Keratinocyte (primary cell): ENCODE data around the gene NPIPB8. TPM values are rescaled to one million over a fixed set of nuclear protein-coding genes. Genes with fewer than 3 reads are reported as not detected.
"Not testable (repeated sequence)": the region's sequence is repeated elsewhere in the genome, so short reads cannot be mapped to it uniquely, and the experiment has no call there.

Experiments
- DNase-seq: peaks from one replicate; pipeline ENCODE4 v3.0.0-alpha.2; 2011; ENCODE audit warnings: low read depth, missing footprints, low spot score
- FAIRE-seq: peaks from 2 replicates; lab custom pipeline; 2011; peaks lifted over from hg19 to GRCh38; lab: Jason Lieb, UNC
- H2AFZ ChIP-seq: 2 replicates; pipeline ENCODE4 v1.6.0; 2012; ENCODE audit warnings: low read length, control low read depth, inconsistent platforms; ENCODE audit not compliant: control insufficient read depth
- H3K27ac ChIP-seq: 2 replicates; pipeline ENCODE4 v1.5.1; 2011; ENCODE audit warnings: low read length; ENCODE audit not compliant: control insufficient read depth, insufficient read depth
- H3K27me3 ChIP-seq: 3 replicates; pipeline ENCODE4 v1.6.0; 2011; ENCODE audit warnings: low read length; ENCODE audit not compliant: control insufficient read depth, insufficient read depth; ENCODE audit errors: extremely low read depth
- H3K36me3 ChIP-seq, 2 experiments: 2 replicates in 1 of 2; 3 replicates in 1 of 2; pipeline ENCODE4 v1.5.1; 2011; ENCODE audit warnings: low read length in 2 of 2, mild to moderate bottlenecking in 1 of 2; ENCODE audit not compliant: control insufficient read depth in 2 of 2, insufficient read depth in 2 of 2; ENCODE audit errors: extremely low read depth in 1 of 2
- H3K4me1 ChIP-seq: 3 replicates; pipeline ENCODE4 v1.5.1; 2011; ENCODE audit warnings: low read length; ENCODE audit not compliant: control insufficient read depth, insufficient read depth; ENCODE audit errors: extremely low read depth
- H3K4me2 ChIP-seq: 3 replicates; pipeline ENCODE4 v1.6.0; 2011; ENCODE audit warnings: low read depth, low read length; ENCODE audit not compliant: control insufficient read depth, insufficient read depth; ENCODE audit errors: extremely low read depth
- H3K4me3 ChIP-seq, 3 experiments: fragments of 200-600 bp in 1 of 3; sonication (generic) in 1 of 3; 2 replicates in 2 of 3; 3 replicates in 1 of 3; pipeline ENCODE4 v1.5.1; 2011 to 2016; ENCODE audit warnings: low read length in 3 of 3, mild to moderate bottlenecking in 3 of 3, control low read depth in 2 of 3, inconsistent platforms in 1 of 3, low read depth in 1 of 3, mixed read lengths in 1 of 3, mixed run types in 1 of 3, moderate library complexity in 1 of 3; ENCODE audit not compliant: control insufficient read depth in 2 of 3, insufficient read depth in 2 of 3; ENCODE audit errors: extremely low read depth in 1 of 3
- H3K79me2 ChIP-seq: 2 replicates; pipeline ENCODE4 v1.6.0; 2012; ENCODE audit warnings: low read length; ENCODE audit not compliant: control insufficient read depth, insufficient read depth
- H3K9ac ChIP-seq: 3 replicates; pipeline ENCODE4 v1.6.0; 2011; ENCODE audit warnings: low read length; ENCODE audit not compliant: control insufficient read depth, insufficient read depth; ENCODE audit errors: extremely low read depth
- H3K9me1 ChIP-seq: 3 replicates; pipeline ENCODE4 v1.6.0; 2011; ENCODE audit warnings: low read length; ENCODE audit not compliant: control insufficient read depth, insufficient read depth; ENCODE audit errors: extremely low read depth
- H3K9me3 ChIP-seq: 2 replicates; pipeline ENCODE4 v1.5.1; 2012; ENCODE audit warnings: low read depth, low read length; ENCODE audit not compliant: control insufficient read depth
- H4K20me1 ChIP-seq: 3 replicates; pipeline ENCODE4 v1.6.0; 2011; ENCODE audit warnings: low read length; ENCODE audit not compliant: control insufficient read depth, insufficient read depth; ENCODE audit errors: extremely low read depth
- CTCF ChIP-seq, 3 experiments: IDR thresholded peaks in 1 of 3; conservative IDR thresholded peaks in 1 of 3; optimal IDR thresholded peaks in 1 of 3; 2 replicates in 2 of 3; 3 replicates in 1 of 3; pipeline versions ENCODE3 to v1.5.1; 2011; ENCODE audit warnings: low read length in 3 of 3, mild to moderate bottlenecking in 3 of 3, moderate library complexity in 2 of 3, control low read depth in 1 of 3, inconsistent platforms in 1 of 3; ENCODE audit not compliant: insufficient read depth in 2 of 3; ENCODE audit errors: extremely low read depth in 1 of 3
- dilution Hi-C: fragments of 300-500 bp; cut with MboI; formaldehyde crosslinking; loops from one replicate; pipeline ENCODE4 v1.7.0; 2020; ENCODE audit warnings: low sequenced_read_pairs; ENCODE audit not compliant: extremely low pct_ligation_motif_present
- polyA plus RNA-seq, 5 experiments: library from polyadenylated mRNA; depleted of rRNA in 3 of 5; stranded (reverse) in 3 of 5; stranded (forward) in 1 of 5; unstranded in 1 of 5; fragments of >200 nt; gene quantifications; 1 replicate in 1 of 5; 2 replicates in 3 of 5; 3 replicates in 1 of 5; pipeline versions ENCODE4 v1.2.1 to v1.2.3, GENCODE V29; 2011 to 2012; ENCODE audit warnings: missing spikeins in 2 of 5, low read depth in 1 of 5, low replicate concordance in 1 of 5

NPIPB8 gene
- polyA plus RNA-seq, 1 donor (not counting 4 experiments of a cell fraction or from before 2014, with no cell fraction given) = 0.41 TPM

GRCh38 chr16:28613912-28614311 is 24.0 kb upstream of the NPIPB8 start:
- H3K9me1 ChIP-seq, H3K9ac ChIP-seq, H3K9me3 ChIP-seq, H3K4me2 ChIP-seq, H3K4me1 ChIP-seq, dilution Hi-C loops, H3K4me3 ChIP-seq, H3K36me3 ChIP-seq, DNase-seq, H3K27ac ChIP-seq, H3K79me2 ChIP-seq, FAIRE-seq, H2AFZ ChIP-seq, H3K27me3 ChIP-seq, H4K20me1 ChIP-seq: not testable (repeated sequence)

- FAIRE-seq, H4K20me1 ChIP-seq, H3K4me2 ChIP-seq, H3K36me3 ChIP-seq, H3K9me1 ChIP-seq, dilution Hi-C loops, H3K9ac ChIP-seq, DNase-seq, H3K27me3 ChIP-seq, H3K79me2 ChIP-seq, H3K4me3 ChIP-seq, H3K27ac ChIP-seq, H2AFZ ChIP-seq, H3K4me1 ChIP-seq, H3K9me3 ChIP-seq: not testable (repeated sequence)
Measured at GRCh38 chr16:28614561-28614960, 23.3 kb upstream of the NPIPB8 start.

DNA sequence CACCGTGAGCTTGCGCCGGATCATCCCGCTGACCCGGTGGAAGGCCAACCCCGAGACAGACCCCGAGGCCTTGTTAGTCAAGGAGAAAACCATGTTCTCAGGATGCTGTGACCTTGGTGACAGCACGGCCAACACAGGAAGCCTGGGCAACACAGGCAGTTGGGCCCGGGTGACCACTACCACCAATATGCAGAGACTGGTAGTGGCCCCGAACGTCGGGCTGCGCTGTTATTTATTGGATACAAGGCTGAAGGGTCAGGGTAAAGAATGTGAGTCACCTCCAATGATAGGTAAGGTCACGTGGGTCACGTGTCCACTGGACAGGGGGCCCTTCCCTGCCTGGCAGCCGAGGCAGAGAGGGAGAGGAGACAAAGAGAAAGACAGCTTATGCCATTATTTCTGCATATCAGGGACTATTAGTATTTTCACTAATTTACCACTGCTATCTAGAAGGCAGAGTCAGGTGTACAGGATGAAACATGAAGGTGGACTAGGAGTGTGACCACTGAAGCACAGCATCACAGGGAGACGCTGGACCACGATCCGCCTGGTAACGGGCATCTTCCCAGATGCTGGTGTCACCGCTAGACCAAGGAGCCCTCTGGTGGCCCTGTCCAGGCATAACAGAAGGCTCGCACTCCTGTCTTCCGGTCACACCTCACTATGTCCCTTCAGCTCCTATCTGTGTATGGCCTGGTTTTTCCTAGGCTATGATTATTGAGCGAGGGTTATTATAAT is 22.2 kb upstream of the NPIPB8 start:
- TF ChIP-seq CTCF (optimal IDR thresholded peaks at IDR 0.05 in 1 of 3, IDR thresholded peaks at IDR 0.05 in 1 of 3, conservative IDR thresholded peaks at IDR 0.05 in 1 of 3; ENCODE audit: extremely low read depth in 1 of 3, insufficient read depth in 2 of 3, low read length in 3 of 3) = peak; percentile 38 to 59 (median 44)
- H3K4me2 ChIP-seq, H3K36me3 ChIP-seq, H3K9me1 ChIP-seq, dilution Hi-C loops, H3K27me3 ChIP-seq, FAIRE-seq, H3K79me2 ChIP-seq, H3K4me1 ChIP-seq, H3K9me3 ChIP-seq, H3K4me3 ChIP-seq, DNase-seq, H3K27ac ChIP-seq, H3K9ac ChIP-seq, H4K20me1 ChIP-seq, H2AFZ ChIP-seq: not testable (repeated sequence)

GRCh38 chr16:28616224-28616577 is 21.7 kb upstream of the NPIPB8 start:
- H3K9ac ChIP-seq, H4K20me1 ChIP-seq, DNase-seq, FAIRE-seq, H2AFZ ChIP-seq, H3K4me3 ChIP-seq, H3K27me3 ChIP-seq, H3K27ac ChIP-seq, dilution Hi-C loops, H3K4me2 ChIP-seq, H3K4me1 ChIP-seq, H3K79me2 ChIP-seq, H3K36me3 ChIP-seq, H3K9me1 ChIP-seq, H3K9me3 ChIP-seq: not testable (repeated sequence)
